ENCODE results near the gene METTL16. TPM values are rescaled to one million over a fixed set of nuclear protein-coding genes. Genes with fewer than 3 reads are reported as not detected.

The METTL16 gene
- total and polyA plus RNA-seq, 2 of the 4 experiments (the other 2 are of a cell fraction) = 11.8 to 15.4 TPM

DNA sequence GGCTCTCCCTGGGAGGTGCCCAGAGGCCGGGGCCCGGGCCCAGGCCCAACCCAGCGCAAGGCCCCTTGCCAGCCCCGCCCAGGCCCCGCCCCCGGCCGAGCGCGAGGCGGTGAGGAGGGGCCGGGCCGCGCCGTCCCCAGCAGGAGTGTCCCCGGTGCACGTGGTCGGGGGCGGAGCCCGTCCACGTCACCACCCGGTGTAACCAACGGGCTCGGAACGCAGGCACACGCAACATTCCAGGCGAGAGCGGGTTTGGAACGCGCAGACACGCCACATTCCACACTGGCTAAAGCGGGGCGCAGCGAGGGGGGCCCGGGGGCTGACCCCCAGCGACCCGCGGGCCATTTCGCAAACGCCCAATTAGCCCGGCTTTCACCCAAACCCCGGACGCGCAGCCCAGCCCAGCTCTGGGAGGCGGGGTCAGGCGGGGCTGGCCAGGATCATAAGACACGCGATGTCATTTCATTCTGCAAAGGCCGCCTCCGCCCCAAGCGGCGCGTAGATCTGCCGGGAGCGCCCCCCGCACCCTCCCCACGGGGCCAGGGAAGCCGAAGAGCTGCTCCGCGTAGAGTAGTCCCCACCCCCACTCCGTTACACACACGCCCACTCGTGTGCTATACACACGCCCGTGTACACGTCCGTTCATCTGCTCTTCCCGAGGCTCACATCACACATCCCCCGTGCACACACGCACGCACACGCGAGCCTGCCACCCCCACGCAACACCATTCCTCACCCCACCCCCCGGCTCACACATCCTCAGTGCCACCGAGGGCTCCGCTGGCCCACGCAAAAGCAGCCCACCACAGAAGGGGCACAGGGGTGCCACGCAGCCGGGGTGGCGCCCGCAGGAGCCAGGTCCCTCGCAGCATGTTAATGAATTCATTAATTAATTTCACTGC lies 111.9 kb downstream of the METTL16 start (continued):
- TF ChIP-seq, protein P1, sequence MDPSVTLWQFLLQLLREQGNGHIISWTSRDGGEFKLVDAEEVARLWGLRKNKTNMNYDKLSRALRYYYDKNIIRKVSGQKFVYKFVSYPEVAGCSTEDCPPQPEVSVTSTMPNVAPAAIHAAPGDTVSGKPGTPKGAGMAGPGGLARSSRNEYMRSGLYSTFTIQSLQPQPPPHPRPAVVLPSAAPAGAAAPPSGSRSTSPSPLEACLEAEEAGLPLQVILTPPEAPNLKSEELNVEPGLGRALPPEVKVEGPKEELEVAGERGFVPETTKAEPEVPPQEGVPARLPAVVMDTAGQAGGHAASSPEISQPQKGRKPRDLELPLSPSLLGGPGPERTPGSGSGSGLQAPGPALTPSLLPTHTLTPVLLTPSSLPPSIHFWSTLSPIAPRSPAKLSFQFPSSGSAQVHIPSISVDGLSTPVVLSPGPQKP (IDR thresholded peaks at IDR 0.05; ENCODE audit: borderline replicate concordance, low read depth, low read length) = no peak
